DND-41 (cell line): Measurements from ENCODE around the gene BCL11B.

Source experiments
- CTCF ChIP-seq: IDR thresholded peaks from 2 replicates; pipeline ENCODE4 v1.5.1; 2012; ENCODE audit warnings: borderline replicate concordance, low read length, moderate library complexity, mild to moderate bottlenecking; ENCODE audit not compliant: poor library complexity, severe bottlenecking; ENCODE audit errors: extremely low read depth
- EZH2 ChIP-seq: IDR thresholded peaks from 3 replicates; pipeline ENCODE4 v1.6.1; 2012; ENCODE audit warnings: borderline replicate concordance, low read depth, mild to moderate bottlenecking, moderate library complexity, low read length, inconsistent platforms; ENCODE audit not compliant: severe bottlenecking

- TF ChIP-seq CTCF (no peak), EZH2 (no peak)
Observed at GRCh38 chr14:99176156-99176945, 95.6 kb downstream of the BCL11B start.
